ENCODE results near the gene PPP1R3A.
A peak's percentile ranks its signal among the peaks of the same experiment; 100 is the strongest.

Gene PPP1R3A

DNA sequence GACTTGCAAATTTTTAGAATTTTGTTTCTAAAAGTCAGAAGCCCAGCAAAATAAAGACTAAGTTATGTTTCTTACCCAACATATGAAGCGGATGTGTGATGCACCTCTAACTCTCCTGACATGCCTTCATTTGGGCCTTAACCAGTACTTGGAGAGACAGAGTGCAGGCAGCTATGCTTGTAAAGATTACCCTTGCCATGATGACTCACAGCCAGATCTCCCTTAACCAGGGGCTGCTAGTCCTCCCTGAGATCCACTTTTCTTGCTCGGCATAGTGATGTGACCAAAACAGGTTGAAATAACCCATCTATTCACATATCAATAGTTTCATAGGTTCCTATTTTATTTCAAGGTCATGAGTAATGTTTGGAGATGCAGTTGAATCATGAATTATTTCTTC, 43.6 kb downstream of the PPP1R3A start:
- FAIRE-seq, result no peak

DNA sequence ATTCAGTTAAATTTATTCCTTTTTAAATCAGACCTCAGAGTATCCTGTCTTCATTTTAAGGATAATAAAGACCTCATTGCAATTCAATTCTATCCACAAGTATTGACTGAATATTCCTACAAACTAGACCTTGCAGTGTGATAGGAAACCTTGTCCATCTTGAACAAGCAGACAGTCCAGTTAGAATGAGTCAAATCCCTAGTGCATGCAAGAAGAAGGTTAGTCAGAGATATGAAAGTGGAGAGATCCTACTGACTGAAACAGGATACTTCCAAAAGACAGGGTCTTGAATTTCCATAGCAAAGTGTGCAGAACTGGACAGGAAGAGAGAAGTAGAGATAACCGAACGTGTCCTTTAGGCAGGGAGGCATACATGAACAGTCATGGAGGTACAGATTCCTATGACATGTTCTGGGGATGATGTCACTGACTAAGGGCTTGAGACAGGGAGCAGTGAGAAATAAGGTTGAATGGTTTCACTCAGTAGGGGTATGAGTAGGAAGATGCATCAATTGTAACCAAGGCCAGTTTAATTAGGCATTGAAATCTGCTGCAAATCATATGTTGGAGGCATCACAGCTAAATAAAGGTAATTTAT, 45.2 kb downstream of the PPP1R3A start:
- FAIRE-seq, result no peak

DNA sequence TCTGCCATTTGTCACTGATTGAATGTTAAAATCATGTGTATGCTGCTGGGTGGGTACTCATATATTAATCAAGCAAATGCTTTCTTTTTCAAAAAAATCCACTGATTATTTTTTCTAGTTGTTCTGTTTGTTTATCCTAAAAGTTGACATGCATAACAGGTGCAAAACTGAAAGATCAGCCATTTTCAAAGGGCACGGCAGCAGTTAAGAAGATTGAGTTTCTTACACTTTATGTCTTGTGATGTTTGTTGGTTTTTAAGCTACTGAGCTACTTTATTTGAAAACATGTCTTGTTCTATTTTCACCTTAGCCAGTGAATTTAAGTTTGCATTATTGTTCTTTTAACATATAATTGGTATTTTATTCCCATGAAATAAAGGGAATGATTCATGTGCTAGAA, 45.8 kb downstream of the PPP1R3A start:
- no peak for FAIRE-seq

DNA sequence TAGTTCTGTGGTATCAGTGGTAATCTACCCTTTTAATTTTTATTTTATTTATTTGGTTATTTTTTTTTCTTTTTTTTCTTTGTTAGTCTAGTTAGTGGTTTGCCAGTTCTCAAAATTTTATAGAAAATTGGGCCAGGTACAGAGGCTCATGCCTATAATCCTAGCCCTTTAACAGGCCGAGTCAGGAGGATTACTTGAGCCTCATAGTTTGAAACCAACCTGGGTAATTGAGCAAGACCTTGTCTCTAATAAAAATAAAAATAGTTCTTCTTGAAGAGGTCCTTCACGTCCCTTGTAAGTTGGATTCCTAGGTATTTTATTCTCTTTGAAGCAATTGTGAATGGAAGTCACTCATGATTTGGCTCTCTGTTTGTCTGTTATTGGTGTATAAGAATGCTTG, 51.5 kb downstream of the PPP1R3A start:
- no peak for FAIRE-seq

DNA sequence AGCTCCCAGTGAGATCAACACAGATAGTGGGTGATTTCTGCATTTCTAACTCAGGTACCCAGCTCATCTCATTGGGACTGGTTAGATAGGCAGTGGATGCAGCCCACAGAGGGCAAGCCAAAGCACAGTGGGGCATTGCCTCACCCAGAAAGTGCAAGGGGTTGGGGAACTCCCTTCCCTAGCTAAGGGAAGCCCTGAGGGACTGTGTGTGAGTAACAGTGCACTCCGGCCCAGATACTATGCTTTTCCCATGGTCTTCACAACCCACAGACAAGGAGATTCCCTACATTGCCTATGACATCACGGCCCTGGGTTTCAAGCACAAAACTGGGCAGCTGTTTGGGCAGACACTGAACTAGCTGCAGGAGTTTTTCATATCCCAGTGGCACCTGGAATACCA, 62.8 kb downstream of the PPP1R3A start:
- no peak for FAIRE-seq

DNA sequence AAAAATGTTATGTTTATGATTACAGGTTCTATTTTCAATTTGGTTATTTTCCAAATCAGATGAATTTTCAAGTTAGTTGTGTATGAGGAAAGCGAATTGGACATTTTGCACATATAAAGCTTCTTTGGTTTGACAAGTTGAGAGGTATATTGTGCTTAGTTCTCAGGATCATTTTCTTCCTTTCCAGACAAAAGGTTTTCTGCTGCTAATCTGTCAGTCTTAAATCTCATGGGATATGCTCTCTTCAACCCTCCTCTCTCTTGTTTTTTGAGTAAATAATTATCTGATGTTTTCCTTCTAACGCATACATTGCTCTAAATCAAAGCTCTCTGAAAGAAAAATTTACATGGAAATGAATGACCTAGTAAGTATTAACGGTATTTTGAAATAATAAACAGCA, 77.9 kb downstream of the PPP1R3A start:
- FAIRE-seq, result no peak

DNA sequence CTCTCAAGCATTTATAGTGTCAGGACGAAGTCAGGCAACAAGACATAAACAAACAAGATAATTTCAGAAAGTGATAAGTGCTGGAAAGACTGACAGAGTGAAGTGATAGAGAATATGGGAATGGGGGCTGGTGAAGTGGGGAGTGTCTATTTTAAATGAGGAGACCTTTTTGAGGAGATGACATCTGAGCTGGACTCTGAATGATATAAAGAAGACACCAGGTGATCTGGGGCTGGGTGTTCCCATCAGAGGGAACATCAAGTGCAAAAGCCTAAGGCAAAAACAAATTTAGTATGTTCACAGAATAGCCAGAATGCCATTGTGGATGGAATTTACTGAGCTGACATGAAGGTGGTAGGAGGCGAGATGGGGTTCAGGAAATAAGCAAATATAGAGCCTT, 83.4 kb downstream of the PPP1R3A start:
- FAIRE-seq, result no peak

DNA sequence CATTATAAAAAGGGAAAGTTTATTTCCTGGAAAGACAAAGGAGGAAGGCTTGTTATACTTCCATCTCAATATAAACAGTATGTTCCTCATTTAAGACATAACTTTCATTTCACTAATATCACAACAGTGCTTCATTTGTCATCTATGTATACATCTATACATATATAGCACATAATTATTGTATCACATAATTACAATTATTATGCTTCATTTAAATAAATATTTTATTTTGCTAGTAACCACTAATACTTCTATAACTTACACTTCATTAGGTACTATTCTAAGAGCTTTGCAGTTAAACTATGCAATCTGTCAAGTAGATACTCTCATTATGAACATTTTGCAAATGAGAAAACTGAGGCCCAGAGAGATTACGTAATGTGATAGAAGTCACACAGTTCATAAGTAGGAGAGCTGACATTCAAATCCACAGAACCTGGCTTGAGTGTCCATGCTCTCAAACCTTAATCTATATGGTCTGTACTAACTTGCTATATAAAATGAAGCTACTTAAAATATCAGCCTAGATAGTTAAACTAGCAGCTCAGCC, 86.5 kb downstream of the PPP1R3A start:
- no peak for FAIRE-seq

DNA sequence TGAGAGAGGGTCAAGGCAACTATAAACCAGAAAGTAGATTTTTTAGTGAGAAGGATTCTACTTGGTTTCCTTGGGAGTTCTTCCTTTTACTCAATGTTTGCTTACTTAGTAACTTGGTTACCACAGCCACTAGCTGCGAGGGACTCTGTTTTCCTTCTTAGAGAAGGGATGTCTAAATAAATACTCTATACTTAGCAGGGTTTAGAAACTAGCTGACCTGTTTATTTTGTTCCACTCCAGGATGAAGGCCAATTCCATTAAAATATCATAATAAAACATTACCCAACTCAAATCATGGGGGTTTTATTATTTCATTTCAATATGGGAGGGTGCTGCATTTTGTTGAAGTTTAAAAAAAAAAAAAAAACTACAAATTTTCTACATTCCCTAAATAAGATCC, 87.3 kb downstream of the PPP1R3A start:
- peak; percentile 96 for FAIRE-seq

DNA sequence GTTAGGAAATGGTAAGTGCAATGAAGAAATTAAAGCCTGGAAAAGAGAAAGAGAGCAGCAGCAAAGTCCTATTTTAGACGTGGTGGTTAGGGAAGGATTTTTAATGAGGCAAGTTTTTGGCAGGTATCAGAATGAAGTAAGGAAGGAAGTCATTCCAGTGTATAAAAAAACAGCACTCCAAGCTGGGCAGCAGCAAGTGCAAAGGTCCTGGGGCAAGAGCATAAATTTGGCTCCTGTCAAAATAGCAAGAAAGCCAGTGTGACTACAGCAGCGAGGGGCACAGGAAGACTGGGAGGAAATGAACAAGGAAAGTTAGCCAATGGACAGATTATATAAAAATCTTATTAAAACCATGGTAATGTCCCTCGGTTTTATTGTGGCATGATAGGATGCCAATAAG, 90.2 kb downstream of the PPP1R3A start:
- FAIRE-seq, result no peak
